HG02938 (cell line): ENCODE results near the gene IL31RA.

Experiments used
- ATAC-seq: cut with Tn5 transposase; IDR thresholded peaks from one replicate; pipeline ENCODE4 v1.9.1; 2021; ENCODE audit warnings: mild to moderate bottlenecking, moderate library complexity; ENCODE audit not compliant: unreplicated experiment

Gene IL31RA

GRCh38 chr5:55858104-55858503 lies 6.9 kb downstream of the IL31RA start:
- no peak for ATAC-seq

- ATAC-seq: no peak
These were observed 9.1 kb downstream of the IL31RA start for GRCh38 chr5:55860288-55860687.

- no peak for ATAC-seq
These were observed 9.6 kb downstream of the IL31RA start for GRCh38 chr5:55860709-55861108.

GRCh38 chr5:55864606-55865541 lies 13.7 kb downstream of the IL31RA start:
- ATAC-seq: no peak

GRCh38 chr5:55865831-55866230 lies 14.7 kb downstream of the IL31RA start:
- no peak for ATAC-seq

- no peak for ATAC-seq
These were observed 15.3 kb downstream of the IL31RA start for GRCh38 chr5:55866485-55866884.

- ATAC-seq: no peak
These were observed 15.8 kb downstream of the IL31RA start for GRCh38 chr5:55866934-55867333.

- no peak for ATAC-seq
These were observed 17.7 kb downstream of the IL31RA start for GRCh38 chr5:55868846-55869245.

GRCh38 chr5:55869847-55870246 lies 18.7 kb downstream of the IL31RA start:
- ATAC-seq: no peak

GRCh38 chr5:55873234-55873633 lies 22.1 kb downstream of the IL31RA start:
- ATAC-seq: no peak

GRCh38 chr5:55877655-55878054 lies 26.5 kb downstream of the IL31RA start:
- ATAC-seq: no peak

- no peak for ATAC-seq
These were observed 29.3 kb downstream of the IL31RA start for GRCh38 chr5:55880453-55880852.

- no peak for ATAC-seq
These were observed 34.2 kb downstream of the IL31RA start for GRCh38 chr5:55885359-55885758.

- no peak for ATAC-seq
These were observed 37.0 kb downstream of the IL31RA start for GRCh38 chr5:55888205-55888604.

- no peak for ATAC-seq
These were observed 41.3 kb downstream of the IL31RA start for GRCh38 chr5:55892479-55892878.

- no peak for ATAC-seq
These were observed 43.0 kb downstream of the IL31RA start for GRCh38 chr5:55894135-55894534.

GRCh38 chr5:55895346-55895745 lies 44.2 kb downstream of the IL31RA start:
- no peak for ATAC-seq

GRCh38 chr5:55896238-55896637 lies 45.1 kb downstream of the IL31RA start:
- ATAC-seq: no peak

GRCh38 chr5:55896663-55897062 lies 45.5 kb downstream of the IL31RA start:
- no peak for ATAC-seq

GRCh38 chr5:55897206-55897894 lies 46.2 kb downstream of the IL31RA start:
- no peak for ATAC-seq

GRCh38 chr5:55897905-55898304 lies 46.7 kb downstream of the IL31RA start:
- ATAC-seq: no peak

GRCh38 chr5:55899344-55899743 lies 48.2 kb downstream of the IL31RA start:
- ATAC-seq: no peak
